GM12878 (cell line): Measurements from ENCODE around the gene ANO4. TPM values are rescaled to one million over a fixed set of nuclear protein-coding genes. Genes with fewer than 3 reads are reported as not detected.

ENCODE experiments used
- ATAC-seq: fragments of 200-7000 bp; cut with Tn5 transposase; 3 replicates; pipeline ENCODE4 v1.9.1; 2020; ENCODE audit warnings: mild to moderate bottlenecking, moderate library complexity
- BruUV-seq: library from RNA; stranded (reverse); fragments of 400-500 nt; replicated peaks from 2 replicates; lab custom pipeline; 2021; lab: Mats Ljungman, UMichigan
- CTCF ChIA-PET: fragments of 300-600 bp; sonication (Branson Sonifier 250); formaldehyde crosslinking; extraction: SDS; loops from one replicate; lab custom pipeline; 2021; ENCODE audit warnings: inconsistent platforms; lab: Yijun Ruan, JAX
- POLR2A ChIA-PET: fragments of 350-600 bp; formaldehyde crosslinking; extraction: SDS; loops from one replicate; lab custom pipeline; 2021; ENCODE audit warnings: inconsistent platforms; lab: Charles Lee
- RAD21 ChIA-PET: fragments of 300-600 bp; sonication (Branson Sonifier 250); formaldehyde crosslinking; loops from one replicate; lab custom pipeline; 2023; ENCODE audit warnings: antibody characterized with exemption; ENCODE audit not compliant: unreplicated experiment; lab: Charles Lee
- SMC1A ChIA-PET: fragments of 300-600 bp; sonication (Branson Sonifier 250); formaldehyde crosslinking; loops from one replicate; lab custom pipeline; 2023; ENCODE audit not compliant: unreplicated experiment, uncharacterized antibody; lab: Charles Lee
- DNase-seq: peaks from one replicate; pipeline ENCODE4 v3.0.0-alpha.2; 2011; ENCODE audit warnings: low read depth, low spot score
- FAIRE-seq: peaks from 3 replicates; lab custom pipeline; 2011; peaks lifted over from hg19 to GRCh38; lab: Jason Lieb, UNC
- H2AFZ ChIP-seq: 2 replicates; pipeline ENCODE4 v1.6.0; 2011; ENCODE audit warnings: low read depth, low read length, control low read depth; ENCODE audit not compliant: control insufficient read depth
- H3K27ac ChIP-seq: 2 replicates; pipeline ENCODE4 v1.5.1; 2011; ENCODE audit warnings: control low read depth; ENCODE audit not compliant: control insufficient read depth, insufficient read depth
- H3K27me3 ChIP-seq, 2 experiments: replicated peaks in 1 of 2; 2 replicates each; pipeline versions ENCODE4 v1.6.0 to v1.6.1; 2011; ENCODE audit warnings: low read length in 1 of 2; ENCODE audit not compliant: control insufficient read depth in 2 of 2, insufficient read depth in 2 of 2
- H3K36me3 ChIP-seq, 2 experiments: 2 replicates each; pipeline ENCODE4 v1.5.1; 2011; ENCODE audit warnings: low read length in 1 of 2; ENCODE audit not compliant: control insufficient read depth in 2 of 2, insufficient read depth in 2 of 2
- H3K4me1 ChIP-seq: 2 replicates; pipeline ENCODE4 v1.6.1; 2011; ENCODE audit warnings: mild to moderate bottlenecking, low read length, moderate library complexity, mixed read lengths; ENCODE audit not compliant: control insufficient read depth, insufficient read depth
- H3K4me2 ChIP-seq: 2 replicates; pipeline ENCODE4 v1.6.0; 2011; ENCODE audit warnings: control low read depth; ENCODE audit not compliant: control insufficient read depth, insufficient read depth
- H3K4me3 ChIP-seq: fragments of 200-600 bp; sonication (generic); 2 replicates; pipeline ENCODE4 v1.5.1; 2016
- H3K79me2 ChIP-seq: 2 replicates; pipeline ENCODE4 v1.6.0; 2011; ENCODE audit warnings: low read length; ENCODE audit not compliant: control insufficient read depth, insufficient read depth
- H3K9ac ChIP-seq: 2 replicates; pipeline ENCODE4 v1.8.0; 2011; ENCODE audit warnings: low read length, control low read depth, mixed read lengths; ENCODE audit not compliant: control insufficient read depth, insufficient read depth
- H3K9me3 ChIP-seq: replicated peaks from 3 replicates; pipeline ENCODE4 v1.5.1; 2011; ENCODE audit warnings: mild to moderate bottlenecking, low read length; ENCODE audit not compliant: control insufficient read depth, insufficient read depth
- H4K20me1 ChIP-seq: 2 replicates; pipeline ENCODE4 v1.6.0; 2011; ENCODE audit not compliant: control insufficient read depth, insufficient read depth
- ATF7 ChIP-seq: fragments of 450-650 bp; IDR thresholded peaks from 2 replicates; pipeline ENCODE4 v1.6.1; 2016; ENCODE audit warnings: low read depth, mild to moderate bottlenecking
- BCL11A ChIP-seq: IDR thresholded peaks from 2 replicates; pipeline ENCODE4 v1.6.1; 2011; ENCODE audit warnings: low read depth, low read length
- CHD1 ChIP-seq: IDR thresholded peaks from 2 replicates; pipeline ENCODE4 v1.6.1; 2012; ENCODE audit warnings: low read depth, low read length, improper control_type of control experiment
- EED ChIP-seq: sonication (generic); IDR thresholded peaks from 2 replicates; pipeline ENCODE4 v1.6.1; 2016; ENCODE audit warnings: antibody characterized with exemption, low read depth
- ELK1 ChIP-seq: IDR thresholded peaks from 2 replicates; pipeline ENCODE4 v1.6.1; 2012; ENCODE audit warnings: low read depth, low read length, improper control_type of control experiment
- NRF1 ChIP-seq: conservative IDR thresholded peaks from 2 replicates; pipeline ENCODE4 v1.6.1; 2011; ENCODE audit warnings: mild to moderate bottlenecking, low read depth, low read length, improper control_type of control experiment
- PBX3 ChIP-seq: IDR thresholded peaks from 2 replicates; pipeline ENCODE4 v1.6.1; 2011; ENCODE audit warnings: mild to moderate bottlenecking, low read depth, low read length, moderate library complexity; ENCODE audit not compliant: insufficient replicate concordance
- POLR2A ChIP-seq: IDR thresholded peaks from 2 replicates; pipeline ENCODE4 v1.6.1; 2011; ENCODE audit warnings: low read depth, mild to moderate bottlenecking, low read length
- RELB ChIP-seq: fragments of 450-650 bp; IDR thresholded peaks from 2 replicates; pipeline ENCODE4 v1.6.1; 2017; ENCODE audit warnings: low read depth, mild to moderate bottlenecking, moderate library complexity
- REST ChIP-seq: IDR thresholded peaks from 2 replicates; pipeline ENCODE4 v1.6.1; 2012; ENCODE audit warnings: mild to moderate bottlenecking, low read depth, low read length
- SMAD1 ChIP-seq: fragments of 450-650 bp; IDR thresholded peaks from 2 replicates; pipeline ENCODE4 v1.6.1; 2018; ENCODE audit warnings: mild to moderate bottlenecking, low read depth; ENCODE audit not compliant: partially characterized antibody
- ZBTB11 ChIP-seq: fragments of 450-650 bp; formaldehyde crosslinking; IDR thresholded peaks from 2 replicates; pipeline ENCODE4 v1.5.0; 2022; ENCODE audit warnings: mild to moderate bottlenecking, missing genetic modification characterization
- ZNF384 ChIP-seq: IDR thresholded peaks from 2 replicates; pipeline ENCODE4 v1.6.1; 2012; ENCODE audit warnings: low read depth, mild to moderate bottlenecking, low read length, improper control_type of control experiment, borderline replicate concordance
- WGBS: methylation state at CpG from one replicate; pipeline ENCODE4 v1.1.6; 2016; ENCODE audit warnings: low lambda C conversion rate; ENCODE audit not compliant: insufficient replicate concordance, insufficient coverage; ENCODE audit errors: missing lambda C conversion rate; 5-methylcytosine and 5-hydroxymethylcytosine counted together
- in situ Hi-C: fragments of 300-500 bp; cut with MboI; formaldehyde crosslinking; loops from 9 replicates; pipeline ENCODE4 v1.14.3; 2018; ENCODE audit warnings: mixed read lengths
- intact Hi-C: fragments of 100-400 bp; cut with micrococcal nuclease; formaldehyde crosslinking; loops from one replicate; pipeline ENCODE4 v1.14.2; 2022; ENCODE audit not compliant: unreplicated experiment
- polyA plus RNA-seq, 11 experiments: library from polyadenylated mRNA; depleted of rRNA in 4 of 11; unstranded in 6 of 11; stranded (reverse) in 5 of 11; fragments of >200 nt; fragmentation: Nextera tagmentation in 4 of 11; fragmentation: Illumina TruSeq in 1 of 11; extraction: Ambion mirVana in 4 of 11; extraction: Trizol in 1 of 11; gene quantifications; 1 replicate in 1 of 11; 2 replicates in 10 of 11; pipeline versions ENCODE4 v1.2.1 to v1.2.3, GENCODE V29; 2011 to 2016; ENCODE audit warnings: inconsistent platforms in 2 of 11, missing spikeins in 2 of 11, low read depth in 1 of 11
- total RNA-seq, 4 experiments: library from RNA; depleted of rRNA in 3 of 4; stranded (reverse); fragments of >200 nt in 3 of 4; fragmentation: Illumina TruSeq in 1 of 4; extraction: Trizol in 1 of 4; gene quantifications; 2 replicates each; pipeline versions ENCODE4 v1.2.1 to v1.2.3, GENCODE V29; 2013 to 2021

ANO4 gene
- total and polyA plus RNA-seq, 10 of the 15 experiments (the other 5 are each of a cell fraction or from before 2014, with no cell fraction given): not detected

- H4K20me1 ChIP-seq: no peaks in the 10 kb centered on the region
- no peaks in the 10 kb centered on the region for H3K4me1 ChIP-seq
- H3K36me3 ChIP-seq: no peaks in the 10 kb centered on the region
- no peaks in the 10 kb centered on the region for H3K9me3 ChIP-seq
- ATAC-seq (no peak), FAIRE-seq (no peak), DNase-seq (no peak)
- no peaks in the 10 kb centered on the region for H3K79me2 ChIP-seq
- POLR2A ChIA-PET: no interaction called here
- 62% methylated on average over 1 of the region's 1 CpG for WGBS
- H3K4me2 ChIP-seq: no peak overlapping the region
- H3K27ac ChIP-seq: no peak overlapping the region
- no peaks in the 10 kb centered on the region for H3K27me3 ChIP-seq
- intact Hi-C loops: no loop called here
- H2AFZ ChIP-seq: no peak overlapping the region
- H3K4me3 ChIP-seq: no peak overlapping the region
- in situ Hi-C loops: no loop called here
- no peak overlapping the region for H3K9ac ChIP-seq
- RAD21 ChIA-PET: no interaction called here
- SMC1A ChIA-PET: interaction anchor here (1.3 kb wide), 1 partner anchor 44 kb away, joined by 4 read pairs; no protein-coding TSS in a partner anchor
- CTCF ChIA-PET: interaction anchor here (0.7 kb wide), 1 partner anchor 11 kb away, joined by 3 read pairs; no protein-coding TSS in a partner anchor
- BruUV-seq: no TSS peak
- no peak for TF ChIP-seq CHD1
- no peak for TF ChIP-seq ATF7
- no peak for TF ChIP-seq REST
- TF ChIP-seq ZBTB11: no peak
- TF ChIP-seq SMAD1: no peak
- no peak for TF ChIP-seq RELB
- no peak for TF ChIP-seq ZNF384
- TF ChIP-seq ELK1: no peak
- TF ChIP-seq NRF1: no peak
- TF ChIP-seq POLR2A: no peak
- TF ChIP-seq BCL11A: no peak
- TF ChIP-seq EED: no peak
- no peak for TF ChIP-seq PBX3
Observed at GRCh38 chr12:100871195-100871734, 76.7 kb downstream of the ANO4 start.
